PC-3 (cell line): ENCODE data around the gene SERPINC1. TPM values are rescaled to one million over a fixed set of nuclear protein-coding genes. Genes with fewer than 3 reads are reported as not detected.
"Not testable (repeated sequence)": the region's sequence is repeated elsewhere in the genome, so short reads cannot be mapped to it uniquely, and the experiment has no call there.

ENCODE experiments used
- ATAC-seq: fragments of 200-7000 bp; cut with Tn5 transposase; 2 replicates; pipeline ENCODE4 v1.9.1; 2020; ENCODE audit warnings: mild to moderate bottlenecking, moderate library complexity
- BruUV-seq: library from RNA; stranded (reverse); fragments of 400-500 nt; replicated peaks from 2 replicates; lab custom pipeline; 2021; lab: Mats Ljungman, UMichigan
- CTCF ChIA-PET: fragments of 300-600 bp; sonication (Branson Sonifier 250); formaldehyde crosslinking; loops from one replicate; lab custom pipeline; 2022; ENCODE audit warnings: antibody characterized with exemption; lab: Charles Lee
- POLR2A ChIA-PET: fragments of 300-600 bp; sonication (Branson Sonifier 250); formaldehyde crosslinking; loops from one replicate; lab custom pipeline; 2022; ENCODE audit warnings: antibody characterized with exemption; ENCODE audit not compliant: unreplicated experiment; lab: Charles Lee
- DNase-seq: peaks from one replicate; pipeline ENCODE4 v3.0.0-alpha.2; 2015
- H2AFZ ChIP-seq: fragments of 300-600 bp; sonication (generic); 2 replicates; pipeline ENCODE4 v1.6.0; 2016; ENCODE audit warnings: antibody characterized with exemption, low read length
- H3F3A ChIP-seq: fragments of 300-600 bp; sonication (generic); one replicate; pipeline ENCODE4 v1.6.0; 2017; ENCODE audit warnings: antibody characterized with exemption, low read length, control low read depth, mild to moderate bottlenecking; ENCODE audit not compliant: unreplicated experiment
- H3K27ac ChIP-seq: fragments of 300-600 bp; sonication (generic); 2 replicates; pipeline ENCODE4 v1.5.1; 2016; ENCODE audit warnings: mild to moderate bottlenecking, low read length
- H3K27me3 ChIP-seq: fragments of 300-600 bp; sonication (generic); 2 replicates; pipeline ENCODE4 v1.6.1; 2016; ENCODE audit warnings: low read length, mixed read lengths
- H3K36me3 ChIP-seq: fragments of 300-600 bp; sonication (generic); 2 replicates; pipeline ENCODE4 v1.6.1; 2016; ENCODE audit warnings: low read depth, mixed run types, low read length, mixed read lengths
- H3K4me1 ChIP-seq: fragments of 300-600 bp; sonication (generic); 2 replicates; pipeline ENCODE4 v1.5.1; 2016; ENCODE audit warnings: low read length; ENCODE audit not compliant: insufficient read depth
- H3K4me2 ChIP-seq: fragments of 300-600 bp; sonication (generic); 2 replicates; pipeline ENCODE4 v1.6.0; 2016; ENCODE audit warnings: low read length
- H3K4me3 ChIP-seq: fragments of 300-600 bp; sonication (generic); 2 replicates; pipeline ENCODE4 v1.5.1; 2016; ENCODE audit warnings: mild to moderate bottlenecking, low read length, mixed read lengths
- H3K79me2 ChIP-seq: fragments of 300-600 bp; sonication (generic); 2 replicates; pipeline ENCODE4 v1.6.1; 2017; ENCODE audit warnings: low read length, mixed read lengths
- H3K9ac ChIP-seq: fragments of 300-600 bp; sonication (generic); 2 replicates; pipeline ENCODE4 v1.6.0; 2016; ENCODE audit warnings: mild to moderate bottlenecking, low read length
- H3K9me2 ChIP-seq: fragments of 300-600 bp; sonication (generic); replicated peaks from 2 replicates; pipeline ENCODE4 v1.6.1; 2016; ENCODE audit warnings: mixed run types, low read length, mixed read lengths
- H3K9me3 ChIP-seq: fragments of 300-600 bp; sonication (generic); 2 replicates; pipeline ENCODE4 v1.6.1; 2016; ENCODE audit warnings: low read length, mixed read lengths
- H4K20me1 ChIP-seq: fragments of 300-600 bp; sonication (generic); 2 replicates; pipeline ENCODE4 v1.6.1; 2016; ENCODE audit warnings: low read length, mixed read lengths
- EZH2 ChIP-seq: fragments of 300-600 bp; sonication (generic); IDR thresholded peaks from one replicate; pipeline ENCODE4 v1.6.1; 2017; ENCODE audit warnings: antibody characterized with exemption, mild to moderate bottlenecking, low read length; ENCODE audit not compliant: unreplicated experiment
- EZH2phosphoT487 ChIP-seq: fragments of 300-600 bp; sonication (generic); IDR thresholded peaks from 2 replicates; pipeline ENCODE4 v1.6.1; 2018; ENCODE audit warnings: mild to moderate bottlenecking, antibody characterized with exemption, low read length, borderline replicate concordance
- intact Hi-C: fragments of 100-400 bp; cut with micrococcal nuclease; formaldehyde crosslinking; loops from 2 replicates; pipeline ENCODE4 v1.9.0; 2023
- total RNA-seq: library from RNA; depleted of rRNA; stranded (reverse); fragments of >200 nt; gene quantifications from 2 replicates; pipeline ENCODE4 v1.2.3, GENCODE V29; 2014
- TF ChIP-seq, protein P1 (sequence below): fragments of 300-600 bp; sonication (generic); conservative IDR thresholded peaks from 2 replicates; pipeline ENCODE4 v1.5.1; 2017; ENCODE audit warnings: antibody characterized with exemption, low read depth, mild to moderate bottlenecking, low read length

The SERPINC1 gene
- total RNA-seq, 1 experiment from 2014 or later: not detected

DNA sequence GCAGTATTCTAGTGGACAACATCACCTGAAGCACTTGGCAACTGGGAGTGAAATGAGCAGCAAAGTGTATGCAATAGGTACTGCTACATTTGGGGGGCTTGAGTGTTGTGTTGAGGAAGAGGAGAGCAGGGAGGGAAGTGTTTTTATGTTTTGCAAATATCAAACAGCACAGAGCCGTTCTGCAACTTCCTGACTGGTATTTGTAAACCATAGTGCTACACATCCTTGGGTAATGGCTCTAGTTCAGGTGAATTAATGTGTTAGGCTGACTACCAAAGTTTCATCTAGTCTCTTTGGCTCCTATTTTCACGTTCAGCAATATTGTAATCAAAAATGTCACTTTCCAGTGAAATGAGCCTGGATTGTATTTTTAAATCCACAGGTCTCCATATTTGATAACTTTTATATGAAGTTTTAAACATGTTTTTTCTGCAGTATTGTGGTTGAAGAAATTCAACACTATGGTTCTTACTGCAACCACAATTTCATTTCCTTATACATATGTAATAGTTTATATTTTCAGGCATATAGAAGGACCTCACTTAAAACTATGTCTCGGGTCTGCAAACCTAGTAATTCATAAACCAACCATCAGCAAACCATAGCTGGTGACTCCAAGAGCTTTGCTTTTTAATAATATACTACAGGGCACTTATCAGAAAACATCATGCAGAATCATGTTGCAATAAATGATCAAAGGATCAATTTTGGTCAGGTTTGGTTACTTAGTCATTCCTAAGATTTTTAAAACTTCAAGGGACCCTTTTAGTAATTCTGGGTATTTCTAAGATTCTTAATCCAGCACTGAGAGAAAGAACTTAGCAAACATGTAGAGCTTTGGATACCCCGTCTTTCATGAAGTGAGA lies 30.1 kb downstream of the SERPINC1 start:
- Histone ChIP-seq H3K4me3 (no peak overlapping the region), H3K9me3 (no peaks in the 10 kb centered on the region), H3F3A (no peaks in the 10 kb centered on the region), H3K9ac (no peak overlapping the region), H3K9me2 (no peaks in the 10 kb centered on the region), H2AFZ (no peak overlapping the region), H3K27me3 (no peaks in the 10 kb centered on the region), H4K20me1 (no peaks in the 10 kb centered on the region), H3K27ac (no peak overlapping the region), H3K36me3 (no peaks in the 10 kb centered on the region), H3K4me1 (no peaks in the 10 kb centered on the region), H3K79me2 (no peaks in the 10 kb centered on the region), H3K4me2 (no peak overlapping the region)
- intact Hi-C loops: no loop called here
- no peak for TF ChIP-seq EZH2phosphoT487
- TF ChIP-seq, protein P1, sequence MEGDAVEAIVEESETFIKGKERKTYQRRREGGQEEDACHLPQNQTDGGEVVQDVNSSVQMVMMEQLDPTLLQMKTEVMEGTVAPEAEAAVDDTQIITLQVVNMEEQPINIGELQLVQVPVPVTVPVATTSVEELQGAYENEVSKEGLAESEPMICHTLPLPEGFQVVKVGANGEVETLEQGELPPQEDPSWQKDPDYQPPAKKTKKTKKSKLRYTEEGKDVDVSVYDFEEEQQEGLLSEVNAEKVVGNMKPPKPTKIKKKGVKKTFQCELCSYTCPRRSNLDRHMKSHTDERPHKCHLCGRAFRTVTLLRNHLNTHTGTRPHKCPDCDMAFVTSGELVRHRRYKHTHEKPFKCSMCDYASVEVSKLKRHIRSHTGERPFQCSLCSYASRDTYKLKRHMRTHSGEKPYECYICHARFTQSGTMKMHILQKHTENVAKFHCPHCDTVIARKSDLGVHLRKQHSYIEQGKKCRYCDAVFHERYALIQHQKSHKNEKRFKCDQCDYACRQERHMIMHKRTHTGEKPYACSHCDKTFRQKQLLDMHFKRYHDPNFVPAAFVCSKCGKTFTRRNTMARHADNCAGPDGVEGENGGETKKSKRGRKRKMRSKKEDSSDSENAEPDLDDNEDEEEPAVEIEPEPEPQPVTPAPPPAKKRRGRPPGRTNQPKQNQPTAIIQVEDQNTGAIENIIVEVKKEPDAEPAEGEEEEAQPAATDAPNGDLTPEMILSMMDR: no peak
- TF ChIP-seq EZH2: no peak
- no peak for ATAC-seq
- BruUV-seq: no TSS peak
- ChIA-PET CTCF (no interaction called here), POLR2A (no interaction called here)
- DNase-seq: no peak

DNA sequence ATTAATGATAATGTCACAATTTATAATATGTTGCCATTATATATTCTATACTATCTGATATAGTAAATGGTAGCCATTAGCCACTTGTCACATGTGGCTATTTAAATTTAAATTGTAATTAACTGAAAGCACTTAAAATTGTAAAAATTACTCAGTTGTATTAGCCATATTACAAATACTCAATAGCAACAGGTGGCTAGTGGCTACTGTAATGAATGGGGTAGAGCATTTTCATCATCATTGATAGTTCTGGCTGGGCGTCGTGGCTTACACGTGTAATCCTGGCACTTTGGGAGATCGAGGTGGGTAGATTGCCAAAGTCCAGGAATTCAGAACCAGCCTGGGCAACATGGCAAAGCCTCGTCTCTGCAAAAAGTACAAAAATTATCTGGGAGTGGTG lies 32.4 kb downstream of the SERPINC1 start:
- CTCF ChIA-PET: no interaction called here
- no peak overlapping the region for H3K27ac ChIP-seq
- intact Hi-C loops: no loop called here
- no peak for TF ChIP-seq EZH2
- TF ChIP-seq EZH2phosphoT487: no peak
- TF ChIP-seq, protein P1: no peak
- H3K9me3 ChIP-seq: no peaks in the 10 kb centered on the region
- BruUV-seq: no TSS peak
- H3F3A ChIP-seq: no peaks in the 10 kb centered on the region
- no peak overlapping the region for H2AFZ ChIP-seq
- no peaks in the 10 kb centered on the region for H3K79me2 ChIP-seq
- H3K9ac ChIP-seq: no peak overlapping the region
- no peak overlapping the region for H3K4me3 ChIP-seq
- no peak for ATAC-seq
- H3K4me1 ChIP-seq: no peaks in the 10 kb centered on the region
- no peaks in the 10 kb centered on the region for H3K27me3 ChIP-seq
- POLR2A ChIA-PET: no interaction called here
- no peaks in the 10 kb centered on the region for H4K20me1 ChIP-seq
- H3K4me2 ChIP-seq: no peak overlapping the region
- no peaks in the 10 kb centered on the region for H3K36me3 ChIP-seq
- no peak for DNase-seq
- H3K9me2 ChIP-seq: no peaks in the 10 kb centered on the region

DNA sequence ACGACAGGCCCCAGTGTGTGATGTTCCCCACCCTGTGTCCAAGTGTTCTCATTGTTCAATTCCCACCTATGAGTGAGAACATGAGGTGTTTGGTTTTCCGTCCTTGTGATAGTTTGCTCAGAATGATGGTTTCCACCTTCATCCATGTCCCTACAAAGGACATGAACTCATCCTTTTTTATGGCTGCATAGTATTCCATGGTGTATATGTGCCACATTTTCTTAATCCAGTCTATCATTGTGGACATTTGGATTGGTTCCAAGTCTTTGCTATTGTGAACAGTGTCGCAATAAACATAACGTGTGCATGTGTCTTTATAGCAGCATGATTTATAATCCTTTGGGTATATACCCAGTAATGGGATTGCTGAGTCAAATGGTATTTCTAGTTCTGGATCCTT lies 36.0 kb downstream of the SERPINC1 start:
- CTCF ChIA-PET, ATAC-seq, BruUV-seq, H3K4me1 ChIP-seq, H3K9me2 ChIP-seq, H3K9me3 ChIP-seq, H4K20me1 ChIP-seq, H2AFZ ChIP-seq, H3K27me3 ChIP-seq, H3F3A ChIP-seq, H3K4me3 ChIP-seq, POLR2A ChIA-PET, DNase-seq, H3K79me2 ChIP-seq, H3K27ac ChIP-seq, H3K9ac ChIP-seq, H3K4me2 ChIP-seq, H3K36me3 ChIP-seq, intact Hi-C loops: not testable (repeated sequence)
